Measurements from ENCODE around the gene MAP4K4. TPM values are rescaled to one million over a fixed set of nuclear protein-coding genes. Genes with fewer than 3 reads are reported as not detected.

The MAP4K4 gene
- total and polyA plus RNA-seq, 2 of the 13 experiments (the other 11 are each of a cell fraction or from before 2014, with no cell fraction given), result 105 to 264 TPM

GRCh38 chr2:101697124-101698013 lies at the start of gene MAP4K4 (continued):
- TF ChIP-seq DMTF1 (CRISPR knock-in tag; IDR thresholded peaks at IDR 0.05) (no peak), MEIS2 (CRISPR knock-in tag; IDR thresholded peaks at IDR 0.05) (peak; percentile 42), SOX5 (CRISPR knock-in tag; IDR thresholded peaks at IDR 0.05; ENCODE audit: borderline replicate concordance) (peak; percentile 79; the same call in 1 of the 2 replicates), MIER3 (CRISPR knock-in tag; IDR thresholded peaks at IDR 0.05; ENCODE audit: borderline replicate concordance) (no peak), ZBTB44 (CRISPR knock-in tag; IDR thresholded peaks at IDR 0.05) (peak; percentile 70; the same call in 1 of the 2 replicates), SP4 (CRISPR knock-in tag; IDR thresholded peaks at IDR 0.05) (peak; percentile 41; the same call in 1 of the 2 replicates), MXD4 (CRISPR knock-in tag; IDR thresholded peaks at IDR 0.05) (peak; percentile 77; the same call in 1 of the 2 replicates), TOE1 (CRISPR knock-in tag; IDR thresholded peaks at IDR 0.05) (0 out of 2 replicates have a peak, but pooled peaks have one; percentile 38), ZNF407 (CRISPR knock-in tag; IDR thresholded peaks at IDR 0.05; ENCODE audit: not compliant biosample characterization) (peak; percentile 57), ZNF501 (CRISPR knock-in tag; IDR thresholded peaks at IDR 0.05) (peak; percentile 63), ZNF3 (CRISPR knock-in tag; IDR thresholded peaks at IDR 0.05) (no peak), ETV6 (CRISPR knock-in tag; conservative IDR thresholded peaks at IDR 0.05) (peak; percentile 94), ZSCAN21 (CRISPR knock-in tag; IDR thresholded peaks at IDR 0.05; ENCODE audit: borderline replicate concordance) (peak; percentile 85), HES4 (CRISPR knock-in tag; IDR thresholded peaks at IDR 0.05; ENCODE audit: borderline replicate concordance) (peak; percentile 84; the same call in 1 of the 2 replicates), ZKSCAN5 (CRISPR knock-in tag; IDR thresholded peaks at IDR 0.05) (no peak), KMT2B (CRISPR knock-in tag; IDR thresholded peaks at IDR 0.05) (peak; percentile 71), ATF7 (IDR thresholded peaks at IDR 0.05) (no peak), ATF7 (CRISPR knock-in tag; IDR thresholded peaks at IDR 0.05) (no peak)
